SK-N-SH treated with all-trans-retinoic acid at 6 μM for 48 hours (cell line): ENCODE data around the gene VWC2L.

ENCODE experiments used
- BACH2 ChIP-seq: fragments of 250-450 bp; sonication (Bioruptor Pico); IDR thresholded peaks from 2 replicates; pipeline ENCODE4 v1.9.0; 2021; ENCODE audit warnings: mild to moderate bottlenecking, borderline replicate concordance
- OSR1 ChIP-seq: fragments of 250-450 bp; sonication (Bioruptor Pico); IDR thresholded peaks from 2 replicates; pipeline ENCODE4 v1.8.0; 2022; ENCODE audit warnings: moderate library complexity, mild to moderate bottlenecking, inconsistent platforms
- PATZ1 ChIP-seq: fragments of 250-450 bp; sonication (Bioruptor Pico); IDR thresholded peaks from 2 replicates; pipeline ENCODE4 v1.8.0; 2020; ENCODE audit warnings: mild to moderate bottlenecking, moderate library complexity, borderline replicate concordance

GRCh38 chr2:214450118-214450894, 39.5 kb downstream of the VWC2L start:
- TF ChIP-seq OSR1 (CRISPR knock-in tag) (no peak), BACH2 (no peak), PATZ1 (CRISPR knock-in tag) (no peak)
